ENCODE results near the gene MCTP1. TPM values are rescaled to one million over a fixed set of nuclear protein-coding genes. Genes with fewer than 3 reads are reported as not detected.

MCTP1 gene
- total and polyA plus RNA-seq, 5 donors, result 0.84 to 5.7 (median 4.7) TPM

GRCh38 chr5:95114305-95114704 is 170.6 kb downstream of the MCTP1 start:
- ATAC-seq (no peak), DNase-seq (no peak)
- Histone ChIP-seq H3K4me3 (ENCODE audit: low read length) (no peak overlapping the region), H3K4me1 (ENCODE audit: control insufficient read depth, insufficient read depth, low read length) (no peaks in the 10 kb centered on the region), H3K9me3 (ENCODE audit: control insufficient read depth, low read length) (no peaks in the 10 kb centered on the region), H3K27me3 (ENCODE audit: control insufficient read depth, insufficient read depth) (no peaks in the 10 kb centered on the region), H3K27ac (ENCODE audit: low read length) (no peak overlapping the region)
- 87% methylated on average over 4 of the region's 4 CpGs for WGBS
- intact Hi-C loops (cut with DNase I), result no loop called here

DNA sequence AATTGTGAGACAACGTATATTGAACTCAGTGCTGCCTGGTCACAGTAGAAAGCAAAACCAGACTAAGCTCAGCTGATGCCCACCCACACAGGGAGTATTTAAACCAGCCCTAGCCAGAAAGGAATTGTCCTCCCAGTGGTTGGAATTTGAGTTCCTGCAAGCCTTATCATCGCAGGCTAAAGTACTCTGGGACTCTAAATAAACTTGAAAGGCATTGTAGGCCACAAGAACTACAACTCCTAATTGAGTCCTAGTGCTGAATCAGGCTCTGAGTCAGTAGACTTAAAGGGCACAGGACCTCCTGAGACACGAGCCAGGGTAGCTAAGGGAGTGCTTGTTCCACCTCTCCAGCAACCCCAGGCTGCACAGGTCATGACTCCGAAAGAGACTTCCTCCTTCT is 171.4 kb downstream of the MCTP1 start:
- intact Hi-C loops (cut with DNase I), result no loop called here
- DNase-seq (no peak), ATAC-seq (peak in 1 of 2 donors; percentile 23)
- no peaks in the 10 kb centered on the region for H3K9me3 ChIP-seq (ENCODE audit: control insufficient read depth, low read length)
- WGBS, result 50% methylated on average over 4 of the region's 4 CpGs
- H3K4me3 ChIP-seq (ENCODE audit: low read length), result no peak overlapping the region
- no peak overlapping the region for H3K27ac ChIP-seq (ENCODE audit: low read length)
- no peaks in the 10 kb centered on the region for H3K4me1 ChIP-seq (ENCODE audit: control insufficient read depth, insufficient read depth, low read length)
- no peaks in the 10 kb centered on the region for H3K27me3 ChIP-seq (ENCODE audit: control insufficient read depth, insufficient read depth)

GRCh38 chr5:95111141-95111540 is 173.8 kb downstream of the MCTP1 start:
- Histone ChIP-seq H3K27me3 (ENCODE audit: control insufficient read depth, insufficient read depth) (no peaks in the 10 kb centered on the region), H3K27ac (ENCODE audit: low read length) (no peak overlapping the region), H3K4me1 (ENCODE audit: control insufficient read depth, insufficient read depth, low read length) (no peaks in the 10 kb centered on the region), H3K9me3 (ENCODE audit: control insufficient read depth, low read length) (no peaks in the 10 kb centered on the region), H3K4me3 (ENCODE audit: low read length) (no peak overlapping the region)
- DNase-seq, result no peak
- intact Hi-C loops (cut with DNase I), result no loop called here
- ATAC-seq, result no peak

- no peaks in the 10 kb centered on the region for H3K9me3 ChIP-seq (ENCODE audit: control insufficient read depth, low read length)
- intact Hi-C loops (cut with DNase I), result no loop called here
- H3K4me3 ChIP-seq (ENCODE audit: low read length), result no peak overlapping the region
- no peaks in the 10 kb centered on the region for H3K27me3 ChIP-seq (ENCODE audit: control insufficient read depth, insufficient read depth)
- WGBS, result 69% methylated on average over 1 of the region's 1 CpG
- DNase-seq (no peak), ATAC-seq (no peak)
- no peak overlapping the region for H3K27ac ChIP-seq (ENCODE audit: low read length)
- no peaks in the 10 kb centered on the region for H3K4me1 ChIP-seq (ENCODE audit: control insufficient read depth, insufficient read depth, low read length)
Observed at GRCh38 chr5:95110118-95110517, 174.8 kb downstream of the MCTP1 start.

GRCh38 chr5:95107138-95107537 is 177.8 kb downstream of the MCTP1 start:
- no peak for DNase-seq
- ATAC-seq, result no peak
- no peak overlapping the region for H3K27ac ChIP-seq (ENCODE audit: low read length)
- no peak overlapping the region for H3K4me3 ChIP-seq (ENCODE audit: low read length)
- no peaks in the 10 kb centered on the region for H3K27me3 ChIP-seq (ENCODE audit: control insufficient read depth, insufficient read depth)
- WGBS, result 89% methylated on average over 2 of the region's 2 CpGs
- intact Hi-C loops (cut with DNase I), result no loop called here
- H3K9me3 ChIP-seq (ENCODE audit: control insufficient read depth, low read length), result no peaks in the 10 kb centered on the region
- no peaks in the 10 kb centered on the region for H3K4me1 ChIP-seq (ENCODE audit: control insufficient read depth, insufficient read depth, low read length)

GRCh38 chr5:95105638-95106037 is 179.3 kb downstream of the MCTP1 start:
- intact Hi-C loops (cut with DNase I), result no loop called here
- no peak overlapping the region for H3K4me3 ChIP-seq (ENCODE audit: low read length)
- no peaks in the 10 kb centered on the region for H3K4me1 ChIP-seq (ENCODE audit: control insufficient read depth, insufficient read depth, low read length)
- H3K9me3 ChIP-seq (ENCODE audit: control insufficient read depth, low read length), result no peaks in the 10 kb centered on the region
- no peaks in the 10 kb centered on the region for H3K27me3 ChIP-seq (ENCODE audit: control insufficient read depth, insufficient read depth)
- DNase-seq, result no peak
- no peak for ATAC-seq
- H3K27ac ChIP-seq (ENCODE audit: low read length), result no peak overlapping the region
- WGBS, result 91% methylated on average over 1 of the region's 1 CpG

DNA sequence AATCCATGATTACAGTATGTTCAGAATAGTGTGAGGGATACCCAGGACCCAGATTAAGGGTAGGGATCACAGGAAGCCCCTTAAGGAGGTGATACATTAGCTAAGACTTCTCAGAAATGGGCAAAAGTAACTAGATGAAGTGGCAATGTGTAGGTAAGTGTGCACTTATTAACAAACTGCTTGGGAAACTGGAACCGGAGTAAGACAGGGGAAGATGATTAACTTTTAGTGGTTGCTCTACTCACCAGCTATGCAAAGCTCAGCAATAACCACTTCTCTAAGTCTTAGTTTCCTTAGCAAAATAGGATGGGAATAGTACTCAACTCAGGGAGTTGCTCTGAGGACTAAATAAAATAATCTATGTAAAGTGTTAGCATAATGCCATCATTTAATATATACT is 182.2 kb downstream of the MCTP1 start:
- no peak for DNase-seq
- WGBS, result 91% methylated on average over 1 of the region's 1 CpG
- no peak overlapping the region for H3K27ac ChIP-seq (ENCODE audit: low read length)

DNA sequence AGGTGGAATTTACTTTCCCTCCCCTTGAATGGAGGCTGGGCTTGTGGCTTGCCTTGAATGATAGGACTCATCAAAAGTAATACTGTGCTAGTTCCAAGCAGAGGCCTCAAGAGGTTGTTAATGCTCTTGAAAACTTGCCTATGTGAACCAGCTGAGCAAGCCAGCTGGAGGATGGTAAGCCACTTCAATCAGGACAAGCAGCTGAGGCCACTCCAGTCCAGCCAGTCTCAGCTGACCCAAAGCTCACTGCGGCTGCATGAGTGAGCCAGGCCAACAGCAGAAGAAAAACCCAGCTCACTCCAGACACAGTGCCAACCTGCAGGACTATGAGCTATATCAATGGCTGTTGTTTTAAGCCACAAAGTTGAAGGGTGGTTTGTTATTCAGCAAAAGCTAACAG is 182.8 kb downstream of the MCTP1 start:
- no peak overlapping the region for H3K27ac ChIP-seq (ENCODE audit: low read length)
- 80% methylated on average over 1 of the region's 1 CpG for WGBS
- no peaks in the 10 kb centered on the region for H3K4me1 ChIP-seq (ENCODE audit: control insufficient read depth, insufficient read depth, low read length)
- H3K9me3 ChIP-seq (ENCODE audit: control insufficient read depth, low read length), result no peaks in the 10 kb centered on the region
- DNase-seq (no peak), ATAC-seq (no peak)
- H3K4me3 ChIP-seq (ENCODE audit: low read length), result no peak overlapping the region
- H3K27me3 ChIP-seq (ENCODE audit: control insufficient read depth, insufficient read depth), result no peaks in the 10 kb centered on the region
- intact Hi-C loops (cut with DNase I), result no loop called here

More for the DNA sequence above, 182.2 kb downstream of the MCTP1 start:
- H3K27me3 ChIP-seq (ENCODE audit: control insufficient read depth, insufficient read depth), result no peaks in the 10 kb centered on the region
- H3K4me1 ChIP-seq (ENCODE audit: control insufficient read depth, insufficient read depth, low read length), result no peaks in the 10 kb centered on the region
- no peaks in the 10 kb centered on the region for H3K9me3 ChIP-seq (ENCODE audit: control insufficient read depth, low read length)
- no peak overlapping the region for H3K4me3 ChIP-seq (ENCODE audit: low read length)
- ATAC-seq, result no peak
- intact Hi-C loops (cut with DNase I), result no loop called here

DNA sequence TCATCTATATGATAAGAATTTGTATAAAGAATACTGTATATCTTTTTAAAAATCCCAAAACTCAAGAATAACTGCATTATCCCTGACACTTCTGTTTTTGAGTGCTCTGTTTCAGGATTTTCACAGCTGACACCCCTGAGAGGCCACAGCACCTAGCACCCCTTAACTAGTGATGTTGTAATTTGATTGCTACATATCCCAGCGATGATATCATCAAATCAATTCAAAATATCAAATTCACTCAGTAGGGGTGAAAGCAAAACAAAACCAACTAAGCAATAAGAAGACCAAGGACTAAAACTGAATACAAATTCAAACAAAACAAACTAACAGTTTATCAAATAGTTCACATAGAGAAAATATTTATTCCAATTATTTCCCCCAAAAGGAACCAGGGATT is 184.3 kb downstream of the MCTP1 start:
- 92% methylated on average over 1 of the region's 1 CpG for WGBS
- Histone ChIP-seq H3K9me3 (ENCODE audit: control insufficient read depth, low read length) (no peaks in the 10 kb centered on the region), H3K27me3 (ENCODE audit: control insufficient read depth, insufficient read depth) (no peaks in the 10 kb centered on the region), H3K4me3 (ENCODE audit: low read length) (no peak overlapping the region), H3K4me1 (ENCODE audit: control insufficient read depth, insufficient read depth, low read length) (no peaks in the 10 kb centered on the region), H3K27ac (ENCODE audit: low read length) (no peak overlapping the region)
- intact Hi-C loops (cut with DNase I), result no loop called here
- ATAC-seq (no peak), DNase-seq (no peak)

- no peak overlapping the region for H3K27ac ChIP-seq (ENCODE audit: low read length)
- DNase-seq (no peak), ATAC-seq (no peak)
- no peaks in the 10 kb centered on the region for H3K4me1 ChIP-seq (ENCODE audit: control insufficient read depth, insufficient read depth, low read length)
- 79% methylated on average over 2 of the region's 2 CpGs for WGBS
- H3K27me3 ChIP-seq (ENCODE audit: control insufficient read depth, insufficient read depth), result no peaks in the 10 kb centered on the region
- no peaks in the 10 kb centered on the region for H3K9me3 ChIP-seq (ENCODE audit: control insufficient read depth, low read length)
- H3K4me3 ChIP-seq (ENCODE audit: low read length), result no peak overlapping the region
- intact Hi-C loops (cut with DNase I), result no loop called here
Observed at GRCh38 chr5:95098012-95098411, 186.9 kb downstream of the MCTP1 start.

- Histone ChIP-seq H3K27me3 (ENCODE audit: control insufficient read depth, insufficient read depth) (no peaks in the 10 kb centered on the region), H3K4me3 (ENCODE audit: low read length) (no peak overlapping the region), H3K4me1 (ENCODE audit: control insufficient read depth, insufficient read depth, low read length) (no peaks in the 10 kb centered on the region), H3K9me3 (ENCODE audit: control insufficient read depth, low read length) (no peaks in the 10 kb centered on the region), H3K27ac (ENCODE audit: low read length) (no peak overlapping the region)
- intact Hi-C loops (cut with DNase I), result no loop called here
- 63% methylated on average over 1 of the region's 1 CpG for WGBS
- ATAC-seq, result no peak
- DNase-seq, result no peak
Observed at GRCh38 chr5:95093211-95093610, 191.7 kb downstream of the MCTP1 start.

DNA sequence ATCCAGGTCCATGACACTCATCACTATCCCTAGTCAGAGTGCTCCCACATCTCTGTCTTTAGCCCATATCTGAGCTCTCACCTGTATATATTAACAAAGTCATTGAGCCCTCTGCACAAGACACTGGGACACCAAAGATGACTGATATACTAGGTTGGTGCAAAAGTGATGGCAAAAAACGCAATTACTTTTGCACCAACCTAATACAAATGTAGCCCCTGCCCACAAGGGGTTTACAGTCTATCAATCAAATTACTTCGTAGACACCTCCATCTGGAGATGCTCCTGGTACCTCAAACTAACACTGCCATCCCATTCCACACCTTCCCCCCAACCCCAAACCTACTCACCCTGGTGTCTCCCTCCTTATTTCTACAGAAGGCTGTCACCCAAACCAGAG is 194.1 kb downstream of the MCTP1 start:
- no peaks in the 10 kb centered on the region for H3K9me3 ChIP-seq (ENCODE audit: control insufficient read depth, low read length)
- no peak overlapping the region for H3K27ac ChIP-seq (ENCODE audit: low read length)
- 75% methylated on average over 2 of the region's 2 CpGs for WGBS
- DNase-seq (no peak), ATAC-seq (no peak)
- no peaks in the 10 kb centered on the region for H3K4me1 ChIP-seq (ENCODE audit: control insufficient read depth, insufficient read depth, low read length)
- no peak overlapping the region for H3K4me3 ChIP-seq (ENCODE audit: low read length)
- H3K27me3 ChIP-seq (ENCODE audit: control insufficient read depth, insufficient read depth), result no peaks in the 10 kb centered on the region
- intact Hi-C loops (cut with DNase I), result no loop called here
